ENCODE results near the gene STOML1.

The STOML1 gene

DNA sequence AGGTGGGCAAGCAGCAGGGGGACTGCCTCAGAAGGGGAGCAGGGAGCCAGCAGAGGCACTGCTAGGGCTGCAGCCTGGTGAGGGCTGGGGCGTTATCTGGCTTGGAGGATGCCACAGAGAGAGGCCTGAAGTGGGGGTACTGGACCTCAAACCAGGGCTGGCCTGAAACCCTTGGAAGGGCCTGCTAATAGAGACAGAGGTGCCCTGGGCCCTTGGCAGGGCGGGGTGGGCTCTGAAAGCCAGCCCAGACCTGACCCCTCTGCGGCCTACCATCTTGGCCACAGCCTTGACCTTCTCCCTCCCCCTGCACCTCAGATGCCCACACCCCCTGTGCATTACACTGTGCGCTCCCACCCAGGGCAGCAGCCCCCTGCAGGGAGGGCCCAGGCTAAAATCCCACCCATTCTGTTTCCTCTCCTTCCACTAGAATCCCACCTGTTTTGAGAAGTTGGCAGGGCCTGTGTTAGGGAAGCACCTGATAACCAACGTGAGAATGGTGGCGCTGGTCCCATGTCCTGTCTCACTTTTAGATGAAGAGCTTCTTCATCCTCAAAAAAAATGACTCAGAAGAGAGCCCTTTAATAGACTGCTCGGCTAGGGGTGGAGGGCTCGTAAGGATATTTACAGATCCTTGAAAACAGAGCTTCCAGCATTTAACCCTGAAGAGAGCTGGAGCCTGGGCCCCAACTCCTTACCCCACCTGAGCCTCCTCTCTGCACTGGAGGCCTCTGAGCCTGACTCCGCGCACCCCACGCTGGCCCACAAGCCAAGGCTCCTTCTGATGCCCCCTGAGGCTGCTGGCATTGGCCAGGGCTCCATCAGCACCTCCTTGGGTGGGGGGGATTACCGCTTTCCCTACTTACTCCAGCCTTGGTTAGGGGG is 36.0 kb downstream of the STOML1 start:
- no peak for DNase-seq (ENCODE audit: low read depth)
- TF ChIP-seq, protein P1, sequence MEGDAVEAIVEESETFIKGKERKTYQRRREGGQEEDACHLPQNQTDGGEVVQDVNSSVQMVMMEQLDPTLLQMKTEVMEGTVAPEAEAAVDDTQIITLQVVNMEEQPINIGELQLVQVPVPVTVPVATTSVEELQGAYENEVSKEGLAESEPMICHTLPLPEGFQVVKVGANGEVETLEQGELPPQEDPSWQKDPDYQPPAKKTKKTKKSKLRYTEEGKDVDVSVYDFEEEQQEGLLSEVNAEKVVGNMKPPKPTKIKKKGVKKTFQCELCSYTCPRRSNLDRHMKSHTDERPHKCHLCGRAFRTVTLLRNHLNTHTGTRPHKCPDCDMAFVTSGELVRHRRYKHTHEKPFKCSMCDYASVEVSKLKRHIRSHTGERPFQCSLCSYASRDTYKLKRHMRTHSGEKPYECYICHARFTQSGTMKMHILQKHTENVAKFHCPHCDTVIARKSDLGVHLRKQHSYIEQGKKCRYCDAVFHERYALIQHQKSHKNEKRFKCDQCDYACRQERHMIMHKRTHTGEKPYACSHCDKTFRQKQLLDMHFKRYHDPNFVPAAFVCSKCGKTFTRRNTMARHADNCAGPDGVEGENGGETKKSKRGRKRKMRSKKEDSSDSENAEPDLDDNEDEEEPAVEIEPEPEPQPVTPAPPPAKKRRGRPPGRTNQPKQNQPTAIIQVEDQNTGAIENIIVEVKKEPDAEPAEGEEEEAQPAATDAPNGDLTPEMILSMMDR (IDR thresholded peaks at IDR 0.05; ENCODE audit: insufficient read depth, low read depth, low read length, missing control alignments) = no peak
- H3K4me3 ChIP-seq (ENCODE audit: low read depth, low read length) = no peak overlapping the region

DNA sequence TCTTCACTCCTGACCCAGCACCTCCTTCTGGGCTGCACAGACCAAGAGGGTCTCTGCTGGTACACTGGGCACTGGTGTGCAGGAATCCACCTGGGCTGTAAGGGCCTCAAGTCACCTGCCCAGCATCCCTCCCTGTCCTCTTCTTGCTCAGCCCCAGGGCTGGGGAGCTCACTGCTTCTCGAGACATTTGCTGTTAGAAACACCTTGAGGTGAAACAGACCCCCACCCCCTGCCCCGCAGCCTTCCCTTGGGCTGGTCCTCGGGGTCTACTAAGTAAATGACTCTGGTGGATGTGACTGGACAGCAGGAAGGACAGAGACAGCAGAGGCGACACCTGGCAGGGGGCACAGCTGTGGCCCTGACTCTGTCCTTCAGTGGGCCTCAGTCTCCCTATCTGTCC is 36.8 kb downstream of the STOML1 start:
- no peak for DNase-seq (ENCODE audit: low read depth)
- TF ChIP-seq, protein P1 (IDR thresholded peaks at IDR 0.05; ENCODE audit: insufficient read depth, low read depth, low read length, missing control alignments) = no peak
- H3K4me3 ChIP-seq (ENCODE audit: low read depth, low read length) = no peak overlapping the region

DNA sequence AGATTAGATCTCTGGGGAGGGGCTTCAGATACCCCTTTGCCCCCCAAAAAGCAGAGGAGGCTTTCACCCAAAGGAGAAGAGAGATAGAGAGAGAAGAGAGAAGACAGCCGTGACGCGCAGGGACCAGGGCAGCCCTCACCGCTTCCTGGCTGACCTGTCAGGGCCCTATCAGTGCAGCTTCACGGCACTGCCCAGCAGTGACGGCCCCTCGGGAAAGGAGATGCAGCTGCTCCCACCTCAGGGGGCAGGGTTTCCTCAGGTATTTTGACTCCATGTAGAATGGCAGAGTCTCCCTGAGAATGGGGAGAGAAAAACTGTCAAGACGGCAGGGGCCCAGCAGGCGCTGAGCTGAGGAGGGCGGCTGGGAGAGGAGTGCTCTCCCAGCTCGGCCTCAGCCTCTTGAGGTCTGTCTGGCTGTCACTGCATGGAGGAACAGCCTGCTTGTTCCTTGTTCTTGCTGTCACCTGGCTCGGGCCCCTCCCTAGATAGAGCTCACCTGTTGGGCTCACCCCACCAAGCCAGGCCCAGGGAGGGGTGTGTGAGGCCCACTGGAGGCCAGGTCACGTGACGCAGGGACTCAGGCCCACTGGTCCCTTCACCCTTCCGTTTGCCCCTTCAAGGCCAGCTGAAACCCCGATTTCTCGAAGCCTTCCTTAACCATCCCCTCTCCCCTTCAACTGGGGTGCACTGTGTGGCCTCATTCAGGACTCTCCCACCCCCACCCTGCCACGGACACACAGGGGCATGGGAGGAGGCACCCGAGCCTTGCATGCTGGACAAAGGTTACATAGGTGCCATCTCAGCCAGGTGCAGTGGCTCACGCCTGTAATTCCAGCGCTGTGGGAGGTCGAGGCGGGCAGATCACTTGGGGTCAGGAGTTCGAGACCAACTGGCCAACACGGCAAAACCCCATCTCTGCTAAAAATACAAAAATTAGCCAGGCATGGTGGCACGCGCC is 37.6 kb downstream of the STOML1 start:
- no peak for DNase-seq (ENCODE audit: low read depth)
- no peak overlapping the region for H3K4me3 ChIP-seq (ENCODE audit: low read depth, low read length)
- TF ChIP-seq, protein P1 (IDR thresholded peaks at IDR 0.05; ENCODE audit: insufficient read depth, low read depth, low read length, missing control alignments) = no peak

DNA sequence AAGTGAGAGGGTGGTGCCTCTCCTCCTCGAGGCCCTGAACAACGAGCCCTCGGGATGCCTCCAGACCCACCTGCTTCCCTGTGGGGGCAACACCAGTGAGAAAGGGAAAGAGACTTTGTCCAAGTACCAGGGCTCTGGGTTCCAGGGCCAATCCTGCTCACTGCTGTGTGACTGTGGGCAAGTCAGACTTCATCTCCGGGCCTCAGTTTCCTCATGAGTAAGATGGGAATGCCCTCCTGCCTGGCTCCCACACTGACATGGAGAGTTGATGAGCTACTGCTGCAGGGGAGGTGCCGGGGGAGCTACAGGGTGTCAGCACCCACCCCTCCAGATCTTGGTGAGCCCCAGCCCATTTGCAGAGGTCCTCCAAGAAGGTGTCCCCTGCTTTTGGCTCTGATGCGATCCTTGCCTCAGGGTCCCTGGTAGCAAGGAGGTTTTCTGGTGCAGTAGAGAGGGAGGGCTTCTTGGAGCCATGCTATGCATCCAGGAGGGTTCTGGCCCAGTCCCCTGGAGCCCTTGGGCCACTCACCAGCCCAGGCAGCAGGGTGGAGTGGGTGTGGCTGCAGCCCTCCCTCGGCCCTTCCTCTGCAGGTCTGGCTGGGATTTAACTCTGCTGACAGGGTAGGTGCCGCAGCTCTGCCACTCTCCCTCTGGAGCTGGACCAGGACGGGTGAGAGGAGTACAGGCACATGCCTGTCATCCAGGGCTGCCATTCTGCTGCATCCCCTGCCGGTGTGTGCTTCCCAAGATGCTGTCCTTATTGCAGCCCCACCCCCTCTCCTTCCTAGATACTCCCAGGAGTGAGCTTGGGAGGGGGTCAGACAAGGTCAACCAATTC is 39.0 kb downstream of the STOML1 start:
- DNase-seq (ENCODE audit: low read depth) = no peak
- no peak overlapping the region for H3K4me3 ChIP-seq (ENCODE audit: low read depth, low read length)

DNA sequence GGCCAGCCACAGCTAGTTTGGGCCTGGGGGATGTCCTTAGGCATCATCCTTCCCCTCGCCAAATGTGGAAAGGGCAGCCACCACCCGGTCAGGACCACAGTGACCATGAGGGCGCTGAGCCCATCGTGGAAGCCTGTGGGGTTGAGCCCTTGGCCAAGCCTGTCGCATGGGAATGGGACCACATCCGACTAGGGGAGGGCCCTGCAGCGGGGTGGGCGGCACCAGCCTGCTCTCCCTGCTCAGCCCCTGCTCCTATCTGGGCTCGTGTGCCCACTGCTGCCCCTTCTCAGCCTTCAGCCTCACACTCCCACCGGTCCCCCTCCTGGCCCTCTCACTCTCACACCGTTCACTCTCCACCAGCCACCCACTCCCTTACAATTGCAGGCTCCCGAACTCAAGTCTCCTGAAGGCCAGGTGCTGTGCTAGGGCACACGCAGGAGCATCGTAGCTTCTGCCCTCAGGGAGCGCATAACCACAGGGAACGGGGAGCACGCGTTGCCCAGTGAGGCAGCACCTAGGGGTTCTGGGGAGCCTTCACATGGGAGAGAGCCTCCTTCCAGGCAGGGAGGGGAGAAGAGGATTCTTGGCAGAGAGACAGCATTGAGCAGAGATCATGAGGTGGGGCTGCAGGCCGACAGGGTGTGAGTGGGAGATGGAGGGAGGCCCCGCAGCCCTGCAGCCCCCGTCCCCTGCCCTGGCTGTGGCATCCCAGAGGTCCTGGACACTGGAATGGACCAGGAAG is 39.8 kb downstream of the STOML1 start:
- no peak for DNase-seq (ENCODE audit: low read depth)
- TF ChIP-seq, protein P1 (IDR thresholded peaks at IDR 0.05; ENCODE audit: insufficient read depth, low read depth, low read length, missing control alignments) = no peak
- H3K4me3 ChIP-seq (ENCODE audit: low read depth, low read length) = no peak overlapping the region

More for the DNA sequence above, 39.0 kb downstream of the STOML1 start:
- TF ChIP-seq, protein P1 (IDR thresholded peaks at IDR 0.05; ENCODE audit: insufficient read depth, low read depth, low read length, missing control alignments) = no peak

DNA sequence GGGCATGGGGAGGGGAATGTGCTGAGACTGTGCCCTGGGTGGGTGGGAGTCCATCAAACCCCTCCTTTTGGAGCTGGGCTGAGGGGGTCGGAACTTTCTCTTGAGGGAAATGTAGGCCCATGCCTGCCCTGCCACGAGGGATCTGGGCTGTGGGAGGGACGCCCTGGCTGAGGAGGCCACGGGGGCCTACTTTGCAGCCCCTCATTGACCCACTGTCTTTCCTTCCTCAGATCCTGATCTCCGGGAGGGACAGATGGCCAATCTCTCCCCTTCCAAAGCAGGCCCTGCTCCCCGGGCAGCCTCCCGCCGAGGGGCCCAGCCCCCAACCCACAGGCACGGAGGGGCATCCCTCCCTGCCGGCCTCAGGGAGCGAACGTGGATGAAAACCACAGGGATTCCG is 40.5 kb downstream of the STOML1 start:
- no peak for DNase-seq (ENCODE audit: low read depth)
- TF ChIP-seq, protein P1 (IDR thresholded peaks at IDR 0.05; ENCODE audit: insufficient read depth, low read depth, low read length, missing control alignments) = no peak
- H3K4me3 ChIP-seq (ENCODE audit: low read depth, low read length) = no peak overlapping the region
